ENCODE data around the gene MYLIP. TPM values are rescaled to one million over a fixed set of nuclear protein-coding genes. Genes with fewer than 3 reads are reported as not detected.

The MYLIP gene
- total and polyA plus RNA-seq, 2 donors from 2014 or later: 27.1 to 52.8 TPM

DNA sequence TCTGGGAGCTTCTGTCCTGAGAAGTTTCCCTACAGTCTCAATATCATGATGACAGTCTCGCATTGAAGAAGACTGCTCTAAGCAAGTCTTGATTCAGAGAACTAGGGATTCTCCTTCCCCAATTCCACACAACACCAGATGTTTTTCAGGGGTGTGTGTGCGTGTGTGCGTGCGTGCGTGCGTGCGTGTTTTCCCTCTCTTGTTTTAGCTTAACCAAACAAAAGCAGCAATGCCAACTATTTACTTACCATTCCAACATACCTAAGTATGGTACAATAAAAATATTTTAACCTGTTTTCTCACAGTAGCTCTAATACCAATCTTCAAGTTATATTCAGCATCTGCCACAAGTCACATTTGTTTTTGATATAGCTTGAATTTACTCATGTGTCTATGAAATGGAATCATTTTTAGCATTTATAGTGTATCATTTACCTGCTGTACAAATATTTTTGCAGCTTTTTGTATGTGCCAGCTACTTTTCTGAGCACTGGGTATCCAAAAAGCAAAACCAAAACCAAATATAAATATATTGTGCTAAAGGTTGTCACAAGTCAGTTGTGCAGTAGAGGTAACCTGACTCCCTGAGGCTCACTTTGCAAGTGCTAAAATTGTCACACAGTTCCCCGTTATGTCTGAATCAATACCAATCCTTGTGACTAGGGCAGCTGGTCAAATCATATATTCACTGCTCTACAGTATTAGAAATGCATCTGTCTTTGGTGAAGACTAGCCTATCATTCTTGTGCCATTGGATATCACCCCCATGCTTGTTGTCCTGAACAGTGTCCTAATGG, 21.7 kb upstream of the MYLIP start:
- TF ChIP-seq, protein P1, sequence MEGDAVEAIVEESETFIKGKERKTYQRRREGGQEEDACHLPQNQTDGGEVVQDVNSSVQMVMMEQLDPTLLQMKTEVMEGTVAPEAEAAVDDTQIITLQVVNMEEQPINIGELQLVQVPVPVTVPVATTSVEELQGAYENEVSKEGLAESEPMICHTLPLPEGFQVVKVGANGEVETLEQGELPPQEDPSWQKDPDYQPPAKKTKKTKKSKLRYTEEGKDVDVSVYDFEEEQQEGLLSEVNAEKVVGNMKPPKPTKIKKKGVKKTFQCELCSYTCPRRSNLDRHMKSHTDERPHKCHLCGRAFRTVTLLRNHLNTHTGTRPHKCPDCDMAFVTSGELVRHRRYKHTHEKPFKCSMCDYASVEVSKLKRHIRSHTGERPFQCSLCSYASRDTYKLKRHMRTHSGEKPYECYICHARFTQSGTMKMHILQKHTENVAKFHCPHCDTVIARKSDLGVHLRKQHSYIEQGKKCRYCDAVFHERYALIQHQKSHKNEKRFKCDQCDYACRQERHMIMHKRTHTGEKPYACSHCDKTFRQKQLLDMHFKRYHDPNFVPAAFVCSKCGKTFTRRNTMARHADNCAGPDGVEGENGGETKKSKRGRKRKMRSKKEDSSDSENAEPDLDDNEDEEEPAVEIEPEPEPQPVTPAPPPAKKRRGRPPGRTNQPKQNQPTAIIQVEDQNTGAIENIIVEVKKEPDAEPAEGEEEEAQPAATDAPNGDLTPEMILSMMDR (IDR thresholded peaks at IDR 0.05; ENCODE audit: borderline replicate concordance, extremely low read depth, insufficient read depth): no peak
- Histone ChIP-seq H3K27ac (ENCODE audit: low read depth in 2 of 2, low read length in 2 of 2) (no peak overlapping the region), H3K4me3 (ENCODE audit: low read length in 3 of 3) (no peak overlapping the region), H3K36me3 (ENCODE audit: control insufficient read depth in 2 of 3, insufficient read depth in 3 of 3, low read length in 3 of 3) (no peaks in the 10 kb centered on the region), H3K27me3 (ENCODE audit: control insufficient read depth, insufficient read depth, low read length) (no peaks in the 10 kb centered on the region), H3K4me1 (ENCODE audit: control insufficient read depth in 2 of 3, insufficient read depth in 2 of 3, low read depth in 1 of 3, low read length in 3 of 3) (peaks cover 0 to 11% (median 8%) of the 10 kb centered on the region in 3 donors), H3K9ac (ENCODE audit: low read length in 3 of 3) (no peak overlapping the region), H3K9me3 (ENCODE audit: control insufficient read depth in 2 of 3, insufficient read depth in 1 of 3, low read length in 3 of 3) (no peaks in the 10 kb centered on the region)
- FAIRE-seq: no peak
- intact Hi-C loops (cut with DNase I): no loop called here
- DNase-seq: no peak

DNA sequence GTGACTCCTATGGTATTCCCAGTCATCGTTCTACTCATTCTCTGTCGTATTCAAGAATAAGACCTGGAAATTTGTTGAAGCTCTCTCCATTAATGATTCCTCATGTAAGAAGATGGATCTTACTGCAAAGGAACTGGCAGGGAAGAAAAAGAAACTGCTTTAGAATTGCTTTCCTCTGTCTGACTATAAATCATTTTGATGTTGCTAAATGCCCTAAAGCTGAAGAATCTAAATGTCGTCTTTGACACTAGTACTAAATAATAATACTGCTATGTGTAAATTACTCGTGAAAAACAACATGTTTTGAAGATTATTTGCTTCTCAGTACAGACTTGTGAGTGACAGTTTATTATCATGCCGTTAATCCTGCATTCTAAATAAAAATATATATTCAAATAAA, 20.5 kb upstream of the MYLIP start:
- no peaks in the 10 kb centered on the region for H3K9me3 ChIP-seq (ENCODE audit: control insufficient read depth in 2 of 3, insufficient read depth in 1 of 3, low read length in 3 of 3)
- H3K9ac ChIP-seq (ENCODE audit: low read length in 3 of 3): no peak overlapping the region
- FAIRE-seq (no peak), DNase-seq (no peak)
- no peak overlapping the region for H3K27ac ChIP-seq (ENCODE audit: low read depth in 2 of 2, low read length in 2 of 2)
- H3K4me1 ChIP-seq (ENCODE audit: control insufficient read depth in 2 of 3, insufficient read depth in 2 of 3, low read depth in 1 of 3, low read length in 3 of 3): peaks cover 0 to 11% (median 8%) of the 10 kb centered on the region in 3 donors
- H3K27me3 ChIP-seq (ENCODE audit: control insufficient read depth, insufficient read depth, low read length): no peaks in the 10 kb centered on the region
- no peaks in the 10 kb centered on the region for H3K36me3 ChIP-seq (ENCODE audit: control insufficient read depth in 2 of 3, insufficient read depth in 3 of 3, low read length in 3 of 3)
- TF ChIP-seq, protein P1 (IDR thresholded peaks at IDR 0.05; ENCODE audit: borderline replicate concordance, extremely low read depth, insufficient read depth): no peak
- H3K4me3 ChIP-seq (ENCODE audit: low read length in 3 of 3): no peak overlapping the region
- intact Hi-C loops (cut with DNase I): no loop called here

DNA sequence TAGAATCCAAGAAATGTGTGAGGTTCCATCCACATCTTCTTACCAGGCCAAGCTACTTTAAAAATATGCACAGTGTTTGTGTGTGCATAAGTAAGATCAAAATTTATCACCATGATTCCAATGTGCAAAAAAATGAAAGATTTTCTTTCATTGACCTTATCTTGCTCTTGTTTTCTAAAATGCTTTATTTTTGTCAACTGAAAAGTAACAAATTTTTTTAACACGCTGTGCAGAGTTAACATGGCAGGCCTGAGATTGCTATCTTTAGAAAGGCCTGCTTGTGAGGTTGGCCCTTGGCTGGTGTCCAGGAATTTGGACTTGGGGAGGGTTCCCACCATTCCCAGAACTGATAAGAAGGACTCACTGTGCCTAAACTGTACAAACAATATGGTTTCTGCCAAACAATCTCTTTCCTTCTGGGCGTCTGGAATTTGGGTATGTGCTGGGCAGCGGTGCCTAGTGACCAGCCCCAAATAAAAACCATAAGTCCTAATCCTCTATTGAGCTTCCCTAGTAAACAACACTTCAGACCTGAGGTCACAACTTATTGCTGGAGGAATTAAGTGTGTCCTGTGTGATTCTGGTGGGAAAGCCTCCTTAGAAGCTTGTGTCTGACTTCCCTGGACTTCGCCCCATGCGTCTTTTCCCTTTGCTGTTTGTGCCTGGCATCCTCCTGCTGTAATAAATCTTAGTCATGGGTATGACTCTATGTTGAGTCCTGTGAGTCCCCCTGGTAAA, 19.8 kb upstream of the MYLIP start:
- H3K36me3 ChIP-seq (ENCODE audit: control insufficient read depth in 2 of 3, insufficient read depth in 3 of 3, low read length in 3 of 3): no peaks in the 10 kb centered on the region
- no peak overlapping the region for H3K9ac ChIP-seq (ENCODE audit: low read length in 3 of 3)
- intact Hi-C loops (cut with DNase I): no loop called here
- peak in 2 of 5 donors; percentile 45 to 80 for DNase-seq
- no peak for FAIRE-seq
- no peak overlapping the region for H3K4me3 ChIP-seq (ENCODE audit: low read length in 3 of 3)
- no peaks in the 10 kb centered on the region for H3K9me3 ChIP-seq (ENCODE audit: control insufficient read depth in 2 of 3, insufficient read depth in 1 of 3, low read length in 3 of 3)
- TF ChIP-seq, protein P1 (IDR thresholded peaks at IDR 0.05; ENCODE audit: borderline replicate concordance, extremely low read depth, insufficient read depth): no peak
- no peak overlapping the region for H3K27ac ChIP-seq (ENCODE audit: low read depth in 2 of 2, low read length in 2 of 2)
- peaks cover 0 to 11% (median 8%) of the 10 kb centered on the region in 3 donors for H3K4me1 ChIP-seq (ENCODE audit: control insufficient read depth in 2 of 3, insufficient read depth in 2 of 3, low read depth in 1 of 3, low read length in 3 of 3)
- no peaks in the 10 kb centered on the region for H3K27me3 ChIP-seq (ENCODE audit: control insufficient read depth, insufficient read depth, low read length)

All from kidney (tissue), 14 donors.